Colonic mucosa (tissue), 4 donors: Measurements from ENCODE around the gene RPS5. TPM values are rescaled to one million over a fixed set of nuclear protein-coding genes. Genes with fewer than 3 reads are reported as not detected.

ENCODE experiments used
- DNase-seq: peaks from one replicate; pipeline ENCODE4 v3.0.0-alpha.2; 2020
- H3K27ac ChIP-seq: fragments of 200-600 bp; one replicate; pipeline ENCODE4 v1.8.0; 2021
- H3K27me3 ChIP-seq: fragments of 200-600 bp; one replicate; pipeline ENCODE4 v1.8.0; 2021
- H3K36me3 ChIP-seq: fragments of 200-600 bp; one replicate; pipeline ENCODE4 v1.8.0; 2021
- H3K4me1 ChIP-seq: fragments of 200-600 bp; one replicate; pipeline ENCODE4 v1.8.0; 2021; ENCODE audit warnings: mild to moderate bottlenecking
- H3K4me3 ChIP-seq: fragments of 200-600 bp; one replicate; pipeline ENCODE4 v1.8.0; 2021
- H3K9ac ChIP-seq, 2 donors: one replicate each; pipeline ENCODE4 v1.7.0; 2013; ENCODE audit warnings: control low read depth in 2 of 2, low read depth in 2 of 2, low read length in 2 of 2
- H3K9me3 ChIP-seq: fragments of 200-600 bp; one replicate; pipeline ENCODE4 v1.8.0; 2021
- CTCF ChIP-seq: fragments of 200-600 bp; IDR thresholded peaks from one replicate; pipeline ENCODE4 v1.8.0; 2022; ENCODE audit warnings: antibody characterized with exemption, mild to moderate bottlenecking
- intact Hi-C: fragments of 100-400 bp; cut with DNase I; formaldehyde crosslinking; loops from one replicate; pipeline ENCODE4 v1.14.1; 2022
- total RNA-seq, 2 donors: library from RNA; stranded (reverse); fragmentation: NEBNext Ultra II Directional in 1 of 2; extraction: Animal tissue kit (Norgen Biotek cat#: 25700) in 1 of 2; gene quantifications; one replicate each; pipeline ENCODE4 v1.2.1, GENCODE V29; 2021
- donor health status: healthy.
- donor health status: DM: no; HTN: no; CAD: no.
- donor health status: DM: no; HTN: no; CAD: no.

The RPS5 gene
- total RNA-seq, 2 donors from 2014 or later = 781 to 884 TPM

- no peaks in the 10 kb centered on the region for H3K4me1 ChIP-seq
Measured at GRCh38 chr19:58349590-58349989, 37.5 kb upstream of the RPS5 start.

GRCh38 chr19:58350001-58350861 is 36.8 kb upstream of the RPS5 start:
- Histone ChIP-seq H3K36me3 (no peaks in the 10 kb centered on the region), H3K4me3 (no peak overlapping the region), H3K9me3 (no peaks in the 10 kb centered on the region), H3K27ac (no peak overlapping the region), H3K4me1 (no peaks in the 10 kb centered on the region), H3K27me3 (peaks cover 14% of the 10 kb centered on the region), H3K9ac (no peak overlapping the region)
- no peak for TF ChIP-seq CTCF
- intact Hi-C loops = no loop called here
- no peak for DNase-seq

More at GRCh38 chr19:58349590-58349989, 37.5 kb upstream of the RPS5 start:
- Histone ChIP-seq H3K27me3 (peaks cover 14% of the 10 kb centered on the region), H3K27ac (no peak overlapping the region), H3K9ac (no peak overlapping the region), H3K9me3 (no peaks in the 10 kb centered on the region), H3K36me3 (no peaks in the 10 kb centered on the region), H3K4me3 (no peak overlapping the region)
- DNase-seq = no peak
- intact Hi-C loops = no loop called here
- TF ChIP-seq CTCF = no peak

- peaks cover 16% of the 10 kb centered on the region for H3K27me3 ChIP-seq
- H3K4me1 ChIP-seq = no peaks in the 10 kb centered on the region
- intact Hi-C loops = no loop called here
- no peak for DNase-seq
- TF ChIP-seq CTCF = no peak
- H3K9me3 ChIP-seq = no peaks in the 10 kb centered on the region
- H3K27ac ChIP-seq = no peak overlapping the region
- H3K4me3 ChIP-seq = no peak overlapping the region
- H3K36me3 ChIP-seq = no peaks in the 10 kb centered on the region
- no peak overlapping the region for H3K9ac ChIP-seq
Measured at GRCh38 chr19:58350871-58351557, 36.1 kb upstream of the RPS5 start.

- no peak overlapping the region for H3K9ac ChIP-seq
- DNase-seq = no peak
- H3K9me3 ChIP-seq = no peaks in the 10 kb centered on the region
- no peak overlapping the region for H3K27ac ChIP-seq
- H3K4me1 ChIP-seq = no peaks in the 10 kb centered on the region
- TF ChIP-seq CTCF = no peak
- intact Hi-C loops = no loop called here
- H3K27me3 ChIP-seq = peaks cover 19% of the 10 kb centered on the region
- no peak overlapping the region for H3K4me3 ChIP-seq
- no peaks in the 10 kb centered on the region for H3K36me3 ChIP-seq
Measured at GRCh38 chr19:58351558-58351878, 35.6 kb upstream of the RPS5 start.

GRCh38 chr19:58351990-58352755 is 34.9 kb upstream of the RPS5 start:
- no peak overlapping the region for H3K9ac ChIP-seq
- intact Hi-C loops = no loop called here
- H3K27ac ChIP-seq = no peak overlapping the region
- no peaks in the 10 kb centered on the region for H3K36me3 ChIP-seq
- no peaks in the 10 kb centered on the region for H3K9me3 ChIP-seq
- no peak for DNase-seq
- H3K4me1 ChIP-seq = no peaks in the 10 kb centered on the region
- no peak for TF ChIP-seq CTCF
- H3K27me3 ChIP-seq = peaks cover 15% of the 10 kb centered on the region
- H3K4me3 ChIP-seq = no peak overlapping the region
